HEK293T (cell line): Measurements from ENCODE around the gene TBCA.

Experiments used
- ARNT ChIP-seq: fragments of 450-650 bp; IDR thresholded peaks from 2 replicates; pipeline ENCODE4 v1.6.1; 2017; ENCODE audit warnings: mild to moderate bottlenecking
- SP1 ChIP-seq: fragments of 450-650 bp; IDR thresholded peaks from 2 replicates; pipeline ENCODE4 v1.6.1; 2017

DNA sequence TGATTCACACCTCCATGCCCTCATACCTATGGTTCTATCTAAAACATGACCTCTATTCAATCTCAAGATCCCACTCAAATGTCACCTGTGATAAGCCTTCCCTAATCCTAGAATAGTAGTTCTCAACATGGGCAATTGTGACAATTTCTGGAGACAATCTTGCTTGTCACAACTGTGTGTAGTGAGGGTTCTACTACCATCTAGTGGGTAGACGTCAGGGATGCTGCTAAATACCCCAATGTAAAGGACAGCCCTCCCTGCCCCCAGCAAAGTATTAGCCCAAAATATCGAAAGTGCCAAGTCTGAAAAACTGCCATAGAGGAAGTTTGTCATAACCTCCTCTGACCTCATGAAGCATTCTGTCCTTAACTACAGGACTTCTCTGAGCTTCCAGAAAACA, 32.0 kb downstream of the TBCA start:
- TF ChIP-seq SP1 (no peak), ARNT (no peak)
